ENCODE data around the gene SLC4A7.
A peak's percentile ranks its signal among the peaks of the same experiment; 100 is the strongest.
"Not testable (repeated sequence)": the region's sequence is repeated elsewhere in the genome, so short reads cannot be mapped to it uniquely, and the experiment has no call there.

SLC4A7 gene
- total RNA-seq = 129 to 245 (median 205) reads per million in 3 experiments

DNA sequence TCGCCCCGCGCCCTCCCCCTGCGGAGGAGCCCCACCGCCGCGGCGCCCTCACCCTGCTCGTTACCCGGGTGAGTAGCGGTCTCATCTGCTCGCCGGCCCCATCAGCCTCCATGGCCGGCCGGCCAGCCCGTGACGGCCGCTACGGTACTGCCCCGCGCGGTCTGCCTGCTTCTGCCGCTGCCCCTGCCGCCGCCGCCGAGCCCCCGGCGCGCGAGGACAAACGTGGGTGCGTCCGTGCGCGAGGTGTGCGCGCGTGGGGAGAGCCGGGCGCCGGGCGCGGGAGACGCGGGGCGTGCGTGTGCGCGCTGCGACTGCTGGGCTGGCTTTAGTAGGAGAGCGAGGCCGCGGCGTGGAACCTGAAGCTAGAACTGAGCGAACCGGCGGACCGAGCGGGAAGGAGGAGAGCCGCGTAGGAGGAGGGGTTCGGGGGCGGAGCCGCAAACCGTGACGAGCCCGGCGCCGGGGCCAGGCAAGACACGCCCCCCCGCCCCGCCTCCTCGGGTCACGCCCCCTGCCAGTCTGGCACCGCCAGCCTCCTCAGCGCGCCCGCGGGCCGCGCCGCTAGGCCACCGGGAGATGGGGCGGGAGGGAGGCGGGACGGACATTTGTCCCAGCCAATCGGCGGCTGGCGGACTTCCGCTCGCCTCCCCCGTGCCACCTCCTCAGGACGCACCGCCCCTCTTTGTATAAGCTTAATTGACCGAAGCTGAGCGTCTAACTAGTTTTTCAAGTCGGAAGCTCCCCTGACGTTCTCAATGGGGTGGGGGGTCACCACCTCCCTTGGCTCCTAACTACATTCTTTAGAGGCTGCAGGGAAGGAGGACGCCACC, at the start of gene SLC4A7:
TSS of gene SLC4A7 (minus strand) at position 370 of the 830 bp plus-strand sequence. CDS start at position 112, 258 bp downstream.
- DNase-seq = peak; percentile 97

DNA sequence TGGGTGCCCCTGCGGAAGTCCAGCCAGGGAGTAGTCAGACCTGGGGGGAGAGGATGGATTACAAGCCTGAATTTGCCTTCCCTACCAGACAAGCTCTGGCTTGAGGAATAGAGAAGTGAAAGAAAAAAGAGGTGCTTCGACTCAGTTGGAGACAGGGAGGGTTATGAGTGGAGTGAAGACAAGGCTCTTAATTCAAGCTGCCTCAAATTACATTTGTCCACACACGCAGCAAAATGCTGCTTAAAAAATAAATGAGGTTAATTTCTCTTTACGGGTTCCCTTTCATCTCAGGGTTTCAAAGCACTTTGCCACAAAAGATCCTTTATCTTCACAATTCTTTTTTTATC, 49.0 kb upstream of the SLC4A7 start:
- DNase-seq = no peak

DNA sequence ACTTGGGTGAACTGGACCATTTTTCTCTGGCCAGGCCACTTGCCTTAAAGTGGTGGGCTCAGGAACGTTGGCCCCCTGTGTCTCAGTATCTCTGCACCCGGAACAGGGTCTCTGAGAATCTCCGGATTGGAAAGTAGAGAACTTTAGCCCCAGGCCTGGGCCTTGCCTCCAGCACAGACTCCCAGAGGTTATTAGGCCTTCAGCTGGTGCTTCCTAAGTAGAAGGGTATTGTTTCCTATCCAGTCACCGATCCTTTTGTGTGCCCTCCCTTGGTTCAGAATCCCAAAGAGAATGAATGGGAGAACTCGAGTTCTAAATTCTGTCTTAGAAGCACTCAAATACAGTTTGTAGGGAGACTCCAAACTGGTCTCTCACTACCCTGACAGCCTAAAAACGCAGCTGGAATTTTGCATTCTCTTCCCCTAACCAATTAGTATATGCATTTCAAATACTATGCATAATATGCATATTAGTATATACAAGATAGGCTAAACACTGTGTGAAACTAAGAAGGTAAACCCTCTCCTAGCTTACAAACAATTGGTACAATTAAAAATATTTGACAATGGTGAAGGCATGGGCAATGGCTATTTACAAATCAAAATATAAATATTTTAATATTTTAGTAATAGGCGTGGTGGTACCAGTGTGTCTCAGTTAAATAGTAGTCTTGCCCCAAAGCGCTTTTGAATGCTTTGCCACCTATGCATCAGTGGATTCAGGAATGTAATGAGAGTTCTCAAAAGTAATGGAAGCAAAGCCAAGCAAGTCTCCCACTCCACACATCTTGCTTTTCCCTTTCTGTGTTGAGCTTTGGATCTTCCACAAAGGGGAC, 48.5 kb upstream of the SLC4A7 start:
- no peak for DNase-seq

DNA sequence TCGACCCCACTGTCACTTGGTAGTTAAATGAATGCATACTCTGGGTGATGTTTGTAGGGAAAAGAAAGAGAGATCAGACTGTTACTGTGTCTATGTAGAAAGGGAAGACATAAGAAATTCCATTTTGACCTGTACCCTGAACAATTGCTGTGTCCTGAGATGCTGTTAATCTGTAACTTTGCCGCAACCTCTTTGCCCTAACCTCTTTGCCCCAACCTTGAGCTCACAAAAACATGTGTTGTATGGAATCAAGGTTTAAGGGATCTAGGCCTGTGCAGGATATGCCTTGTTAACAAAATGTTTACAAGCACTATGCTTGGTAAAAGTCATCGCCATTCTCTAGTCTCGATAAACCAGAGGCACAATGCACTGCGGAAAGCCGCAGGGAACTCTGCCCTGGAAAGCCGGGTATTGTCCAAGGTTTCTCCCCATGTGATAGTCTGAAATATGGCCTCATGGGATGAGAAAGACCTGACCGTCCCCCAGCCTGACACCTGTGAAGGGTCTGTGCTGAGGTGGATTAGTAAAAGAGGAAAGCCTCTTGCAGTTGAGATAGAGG, 47.1 kb upstream of the SLC4A7 start:
- DNase-seq = not testable (repeated sequence)

DNA sequence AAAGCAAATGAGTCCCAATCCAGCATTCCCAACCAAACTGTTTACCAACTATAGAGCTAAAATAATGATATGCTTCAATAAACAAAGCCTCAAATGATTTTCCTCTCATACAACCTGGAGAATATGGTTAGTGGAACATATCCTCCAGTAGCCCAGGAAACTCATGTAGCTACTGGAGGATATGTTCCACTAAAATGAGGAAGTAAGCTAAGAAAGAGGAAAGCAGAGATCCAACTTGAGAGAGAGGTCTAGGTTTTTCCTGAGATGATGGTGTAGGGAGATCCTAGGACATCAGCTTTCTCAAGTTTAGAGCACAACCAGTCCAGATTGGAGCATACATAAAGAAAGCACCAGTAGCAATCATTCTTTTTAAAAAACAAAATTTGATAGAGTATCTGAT, 44.6 kb upstream of the SLC4A7 start:
- no peak for DNase-seq

DNA sequence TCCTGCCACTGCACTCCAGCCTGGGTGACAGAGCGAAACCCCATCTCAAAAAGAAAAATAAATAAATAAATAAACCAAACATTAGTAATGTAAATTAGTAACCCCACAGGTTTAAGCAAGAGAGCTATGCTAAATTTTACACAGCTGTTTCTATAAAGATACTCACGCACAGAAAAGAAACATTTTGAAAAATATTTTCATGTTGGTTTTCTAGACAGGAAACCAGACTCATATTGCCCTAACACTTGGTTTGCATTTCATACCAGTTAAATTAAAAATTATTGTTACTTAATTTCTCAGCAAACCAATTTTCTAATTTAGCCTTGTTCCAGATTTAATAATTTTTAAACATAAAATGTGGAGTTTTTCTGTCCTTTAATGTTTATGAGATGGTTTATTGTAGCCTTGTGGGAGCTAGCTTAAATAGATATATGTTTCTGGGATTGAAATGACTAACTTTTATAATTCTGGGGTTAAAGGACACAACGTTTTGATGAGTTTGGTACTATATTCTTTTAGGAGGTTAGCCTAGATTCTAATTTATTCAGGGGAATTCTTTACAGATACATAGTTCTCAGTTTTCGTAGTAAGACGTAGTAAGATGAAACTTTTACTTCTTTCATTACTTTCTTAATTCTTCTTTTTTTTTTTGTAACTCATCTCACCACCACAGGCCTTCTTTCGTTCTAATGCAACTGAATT, 42.6 kb upstream of the SLC4A7 start:
- no peak for DNase-seq

DNA sequence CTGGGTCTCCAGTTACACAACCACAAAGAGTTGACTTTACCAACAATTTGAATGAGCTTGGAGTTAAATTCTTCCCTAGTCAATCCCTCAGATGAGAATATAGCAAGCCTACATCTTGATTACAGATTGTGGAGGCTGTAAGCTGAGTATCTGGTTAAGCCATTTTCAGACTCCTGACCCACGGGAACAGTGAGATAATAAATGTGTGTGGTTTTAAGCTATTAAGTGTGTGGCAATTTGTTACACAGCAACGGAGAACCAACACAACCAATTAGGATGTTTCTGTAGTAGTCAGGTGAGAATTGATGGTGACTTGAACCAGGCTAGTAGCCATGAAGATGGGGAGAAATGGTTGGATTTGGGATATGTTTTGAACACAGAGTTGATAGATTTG, 37.7 kb upstream of the SLC4A7 start:
- DNase-seq = no peak

DNA sequence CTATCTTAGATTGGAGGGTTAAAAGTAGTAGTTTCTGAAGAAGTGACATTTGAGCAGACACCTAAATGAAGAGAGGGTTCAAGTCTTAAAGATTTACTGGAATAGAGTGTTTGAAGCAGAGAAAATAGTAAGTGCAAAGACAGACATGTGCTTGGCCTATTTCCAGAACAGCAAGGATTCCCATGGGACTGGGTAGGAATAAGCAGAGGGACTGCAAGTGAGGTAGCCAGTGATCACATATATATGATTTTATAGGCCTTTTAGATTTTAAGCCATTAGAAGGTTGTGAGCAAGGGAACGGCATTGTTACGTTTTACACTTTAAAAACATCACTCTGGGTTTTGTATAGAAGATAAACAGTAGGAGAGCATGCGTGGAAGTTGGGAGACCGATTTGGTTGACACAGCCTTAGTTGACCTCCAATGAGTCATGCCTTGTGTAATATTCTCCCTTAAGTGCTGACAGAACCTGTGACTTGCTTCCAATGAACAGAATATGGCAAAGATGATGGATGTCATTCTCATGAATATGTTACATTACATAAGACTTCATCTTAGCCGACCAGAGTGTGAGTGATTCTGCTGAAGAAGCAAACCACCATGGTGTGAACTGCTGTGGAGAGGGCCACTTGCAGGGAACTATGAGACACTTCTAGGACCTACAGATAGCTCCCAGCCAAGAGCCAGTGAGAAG, 37.1 kb upstream of the SLC4A7 start:
- DNase-seq = no peak

DNA sequence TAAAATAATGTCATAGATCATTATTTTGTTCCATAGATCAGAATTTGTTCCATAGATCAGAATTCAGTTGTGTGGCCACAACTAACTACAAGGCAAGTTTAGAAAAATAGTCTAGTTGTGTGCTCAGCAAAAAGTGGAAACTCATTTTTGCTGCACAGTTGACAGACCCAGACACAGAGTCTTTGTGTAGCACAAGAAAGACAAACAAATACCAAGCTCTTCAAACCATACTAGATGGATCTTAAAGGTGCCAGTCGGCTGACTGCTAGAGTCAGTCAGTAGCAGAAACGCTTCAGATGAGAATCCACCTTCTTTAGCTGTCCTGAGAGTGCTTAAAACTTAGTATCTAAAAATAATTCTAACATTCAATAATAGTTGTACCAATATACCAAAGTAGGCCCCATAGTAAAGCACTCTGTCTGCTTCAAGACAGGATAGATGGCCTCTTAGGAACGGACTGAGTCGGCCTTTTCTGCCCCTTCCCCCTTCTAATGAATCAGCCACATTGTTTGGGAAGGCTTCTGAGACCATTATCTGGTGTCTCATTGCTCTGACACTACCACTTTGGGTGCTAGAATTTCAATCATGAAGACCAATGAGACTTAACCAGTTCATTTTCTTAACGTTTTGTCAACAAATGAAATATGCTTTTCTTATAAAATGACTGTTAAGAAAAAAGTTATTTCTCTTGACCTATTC, 27.7 kb upstream of the SLC4A7 start:
- no peak for DNase-seq

DNA sequence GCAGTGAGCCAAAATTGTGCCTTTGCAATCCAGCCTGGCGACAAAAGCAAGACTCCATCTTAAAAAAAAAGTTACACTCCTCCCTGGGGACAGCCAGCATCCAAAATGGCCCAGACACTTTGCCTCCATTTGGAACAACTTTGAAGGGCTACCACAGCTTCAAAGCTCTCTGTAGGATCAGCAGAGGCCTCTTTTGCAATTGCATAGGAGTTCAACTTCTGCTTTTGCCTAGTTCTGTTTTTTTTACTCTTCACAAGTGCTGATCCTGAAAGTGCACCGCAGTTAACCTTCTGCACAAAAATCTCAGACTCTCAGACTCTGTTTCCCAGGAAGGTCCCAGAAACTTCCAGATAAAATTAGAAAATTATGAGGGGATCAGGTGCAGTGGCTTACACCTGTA, 25.2 kb upstream of the SLC4A7 start:
- no peak for DNase-seq

DNA sequence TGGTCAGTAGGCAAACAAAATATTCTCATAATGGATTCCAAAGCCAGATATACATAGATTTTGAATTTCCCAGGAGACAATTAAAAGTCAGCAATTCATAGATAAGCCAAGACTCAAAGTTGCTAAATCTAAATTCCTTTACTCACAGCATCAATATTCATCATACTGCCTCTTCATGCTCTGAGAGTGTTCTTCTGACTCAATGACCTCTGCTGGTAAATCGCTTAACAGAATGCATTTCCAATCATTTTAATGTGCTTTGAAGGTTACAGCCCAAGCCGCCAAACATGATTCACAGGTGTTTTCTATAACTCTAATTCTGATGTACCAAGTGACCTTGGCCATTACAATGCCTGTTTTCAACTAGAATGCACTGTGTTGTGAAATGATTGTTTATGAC, 24.2 kb upstream of the SLC4A7 start:
- no peak for DNase-seq

DNA sequence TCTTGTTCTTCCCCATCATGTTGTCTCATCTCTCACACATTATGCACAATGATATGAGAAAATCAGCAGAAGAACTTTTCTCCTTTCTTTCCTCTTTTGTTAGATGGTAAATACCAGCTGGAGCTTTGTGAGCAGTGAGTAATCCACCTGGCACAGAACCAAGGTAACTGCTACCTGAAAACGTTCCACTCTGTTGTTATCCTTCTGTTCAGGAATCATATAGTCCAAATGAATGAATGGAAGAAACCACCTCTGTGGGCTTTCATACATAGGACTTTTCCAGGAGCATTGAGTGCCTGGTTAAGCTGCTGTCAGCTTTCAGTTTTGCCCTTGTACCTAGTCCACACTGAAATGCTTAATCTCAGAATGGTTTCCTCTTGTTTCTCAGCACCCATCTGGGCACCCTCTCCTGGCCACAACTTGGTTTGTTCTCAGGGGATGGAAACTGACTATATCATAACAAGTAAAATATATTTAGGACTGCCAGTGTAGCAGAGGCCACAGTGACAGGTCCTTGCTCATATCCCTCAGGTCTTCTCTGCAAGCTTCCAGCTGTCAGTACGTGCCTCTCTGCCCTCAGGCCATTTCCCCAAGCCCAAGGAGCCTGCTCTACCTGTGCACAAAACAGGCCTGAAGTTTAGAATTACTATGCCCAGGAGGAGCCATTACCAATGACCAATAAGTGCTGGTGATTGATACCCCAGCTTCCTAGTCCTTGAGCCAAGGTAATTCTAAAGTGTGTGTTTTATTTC, 23.5 kb upstream of the SLC4A7 start:
- no peak for DNase-seq

DNA sequence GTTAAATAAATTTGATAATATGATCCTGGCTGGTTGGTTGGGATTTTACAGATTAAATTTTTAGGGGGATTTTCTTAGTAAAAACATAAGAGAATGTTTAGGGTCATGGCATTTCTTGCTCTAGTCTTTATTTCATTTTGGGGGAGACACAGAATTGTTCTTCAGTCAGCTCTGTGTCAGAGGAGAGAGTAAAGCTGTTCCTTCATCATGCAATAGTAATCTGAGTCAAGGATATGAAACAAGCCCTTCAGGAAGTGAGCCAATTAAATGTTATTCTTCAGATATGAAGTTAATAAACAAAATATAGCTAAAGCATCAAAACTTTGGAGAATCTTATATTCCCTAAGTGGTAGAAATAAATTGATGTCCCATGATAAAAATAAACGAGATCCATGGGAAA, 22.9 kb upstream of the SLC4A7 start:
- no peak for DNase-seq

DNA sequence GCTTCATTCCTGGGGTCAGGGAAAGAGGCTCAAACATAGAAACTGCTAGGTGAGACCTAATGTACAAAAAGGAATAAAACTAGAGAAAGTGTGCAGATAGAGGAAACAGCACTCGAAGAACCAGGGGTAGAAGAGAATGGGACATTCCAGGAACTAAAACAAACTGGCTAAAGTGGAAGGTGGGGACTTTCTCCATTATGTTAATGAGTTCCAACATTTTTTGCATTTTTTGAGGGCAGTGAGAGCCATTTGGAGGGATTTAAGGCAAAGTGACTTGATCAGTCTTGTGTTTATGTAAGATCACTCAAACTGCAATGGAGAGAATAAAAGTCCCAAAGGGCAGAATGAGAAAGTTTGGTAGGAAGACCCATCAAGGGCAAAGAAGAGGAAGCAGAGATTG, 20.6 kb upstream of the SLC4A7 start:
- no peak for DNase-seq

DNA sequence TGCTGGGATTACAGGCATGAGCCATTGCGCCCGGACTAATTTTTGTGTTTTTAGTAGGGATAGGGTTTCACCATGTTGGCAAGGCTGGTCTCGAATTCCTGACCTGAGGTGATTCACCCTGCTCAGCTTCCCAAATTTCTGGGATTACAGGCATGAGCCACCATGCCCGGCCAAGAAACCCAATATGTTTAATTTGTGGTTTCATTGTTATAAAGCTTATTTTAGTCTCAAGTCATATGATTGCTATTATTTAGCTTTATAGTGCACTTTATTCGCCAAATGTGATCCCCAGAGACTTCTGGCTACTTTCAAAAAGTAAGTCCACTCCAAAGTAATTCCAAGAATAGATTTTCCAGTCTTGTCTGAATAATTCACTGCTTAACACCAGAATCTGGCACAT, 19.3 kb upstream of the SLC4A7 start:
- no peak for DNase-seq

DNA sequence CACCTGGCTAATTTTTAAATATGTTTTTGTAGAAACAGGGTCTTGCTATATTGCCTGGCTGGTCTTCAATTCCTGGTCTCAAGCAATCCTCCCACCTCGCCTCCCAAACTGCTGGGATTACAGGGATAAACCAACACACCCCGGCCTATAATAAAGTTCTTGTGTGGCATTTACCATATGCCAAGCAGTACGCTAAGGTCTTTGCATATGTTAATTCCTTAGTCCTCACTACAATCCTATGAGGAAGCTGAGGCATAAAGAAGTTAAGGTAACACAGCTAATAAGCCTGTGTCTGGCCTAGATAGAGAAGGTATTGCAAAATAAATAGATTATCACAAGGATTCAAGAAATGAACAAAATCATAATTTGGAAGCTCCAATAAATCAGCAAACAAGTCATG, 17.6 kb upstream of the SLC4A7 start:
- no peak for DNase-seq

DNA sequence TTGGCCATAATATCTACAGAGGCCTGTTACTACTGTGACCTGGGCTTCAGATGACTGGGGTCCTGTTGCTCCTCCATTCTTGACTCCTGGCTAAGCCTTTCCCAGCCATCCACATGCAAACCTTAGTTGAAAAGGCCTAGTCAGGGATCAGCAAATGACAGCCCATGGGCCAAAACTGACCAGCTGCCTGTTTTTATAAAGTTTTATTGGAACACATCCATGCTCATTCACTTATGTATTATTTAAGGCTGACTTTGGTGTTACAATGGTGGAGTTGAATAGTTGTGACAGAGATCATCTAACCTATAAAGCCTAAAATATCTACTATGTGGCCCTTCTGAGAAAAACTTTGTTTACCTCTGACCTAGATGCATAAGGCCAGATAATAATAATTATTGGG, 16.8 kb upstream of the SLC4A7 start:
- no peak for DNase-seq

DNA sequence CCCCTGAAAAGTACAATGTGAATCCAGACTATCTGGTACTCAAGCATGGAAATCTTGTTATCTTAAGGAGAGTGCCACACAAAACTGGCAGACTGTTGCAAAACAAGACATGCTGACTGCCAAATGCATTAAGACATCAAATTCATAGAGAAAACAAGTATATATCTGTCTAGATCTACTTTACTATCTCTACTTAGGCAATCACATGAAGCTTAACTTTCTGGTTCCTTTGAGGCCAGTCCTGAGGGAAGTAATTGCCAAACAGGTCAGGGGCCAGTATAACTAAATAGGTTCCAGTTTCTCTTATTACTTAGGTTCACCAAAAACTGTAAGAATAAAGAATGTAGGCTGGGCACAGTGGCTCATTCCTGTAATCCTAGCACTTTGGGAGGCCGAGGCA, 15.9 kb upstream of the SLC4A7 start:
- DNase-seq = no peak

DNA sequence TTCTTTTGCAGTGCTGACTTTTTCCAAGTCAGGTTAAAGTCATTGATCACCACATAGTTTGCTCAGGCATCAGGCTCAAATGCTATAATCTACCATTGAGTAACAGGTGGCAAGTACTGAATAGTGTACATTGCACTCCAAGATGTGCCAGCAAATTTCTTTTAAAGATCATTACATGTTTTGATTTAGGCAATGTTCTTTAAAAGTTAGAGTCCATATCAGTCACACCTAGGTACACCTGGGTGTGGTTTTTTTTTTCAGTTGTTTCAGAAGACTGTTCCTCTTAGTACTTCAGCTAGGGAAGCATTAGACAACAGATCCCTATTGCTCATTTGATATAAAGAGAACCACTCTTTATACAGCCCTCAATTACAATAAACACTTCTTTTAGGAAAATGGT, 10.6 kb upstream of the SLC4A7 start:
- no peak for DNase-seq

DNA sequence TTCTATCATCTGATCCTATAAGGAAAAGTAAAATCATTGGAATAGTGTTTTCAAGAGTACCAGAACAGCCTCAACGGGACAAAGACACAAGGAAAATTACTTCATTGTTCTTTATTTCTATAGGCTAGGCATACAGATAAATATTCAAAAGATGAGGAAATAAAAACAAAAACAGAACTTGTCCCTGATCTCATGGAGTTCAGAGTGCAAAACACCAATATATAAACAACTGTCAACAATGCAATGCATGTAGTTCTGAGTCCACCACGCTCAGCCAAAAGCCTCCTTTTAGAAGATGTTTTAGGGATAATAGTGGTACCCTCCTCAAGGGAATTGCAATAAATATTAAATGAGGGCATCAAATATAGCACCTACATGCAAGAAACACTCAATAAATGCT, 4.6 kb upstream of the SLC4A7 start:
- no peak for DNase-seq

DNA sequence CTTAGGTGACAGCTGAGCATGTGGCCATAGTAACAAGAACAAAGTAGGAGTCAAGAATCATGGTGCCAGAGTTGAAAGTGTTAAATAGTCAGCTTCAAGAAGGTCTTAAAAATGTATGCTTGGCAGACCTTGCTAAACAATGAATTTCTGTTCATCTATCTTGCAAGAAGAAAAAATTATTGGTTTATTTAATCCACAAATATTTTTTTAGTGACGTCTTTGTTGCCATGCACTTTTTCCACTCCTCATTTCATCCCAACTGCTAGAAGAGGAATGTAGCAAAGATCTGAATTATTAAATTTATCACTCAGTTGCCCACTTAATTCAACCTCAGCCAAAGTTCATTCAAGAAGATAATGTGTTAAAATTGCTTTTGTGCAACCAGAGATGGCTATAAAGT, 3.2 kb upstream of the SLC4A7 start:
- DNase-seq = no peak

All from central memory CD4-positive, alpha-beta T cell (primary cell).